ENCODE results near the gene CFAP68. TPM values are rescaled to one million over a fixed set of nuclear protein-coding genes. Genes with fewer than 3 reads are reported as not detected.

CFAP68 gene
- total RNA-seq, 4 donors from 2014 or later: 25.3 to 29.3 (median 28.1) TPM

DNA sequence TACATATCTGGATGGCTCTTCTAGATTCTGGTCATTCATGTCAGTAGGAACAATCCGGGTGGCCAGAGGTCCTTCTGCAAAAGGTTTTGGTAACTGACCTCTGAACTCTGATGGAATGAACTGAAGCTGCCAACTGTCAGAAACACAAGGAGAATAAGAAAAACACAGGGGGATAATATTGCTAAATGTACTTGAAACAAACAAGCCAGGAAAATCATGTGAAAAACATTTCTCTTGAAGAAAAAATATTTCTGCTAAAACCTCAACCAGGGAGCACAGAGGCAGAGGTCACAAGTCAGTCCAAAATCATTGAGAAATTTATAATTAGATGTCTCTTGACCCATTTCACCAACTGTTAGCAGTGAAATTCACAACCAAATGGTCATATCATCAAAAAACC is 43.2 kb upstream of the CFAP68 start:
- peak overlapping the region in 2 of 4 donors; percentile 65 for H3K27ac ChIP-seq
- TF ChIP-seq POLR2A (IDR thresholded peaks at IDR 0.05) (no peak), EP300 (IDR thresholded peaks at IDR 0.05) (peak; percentile 27 to 75)
- H3K36me3 ChIP-seq: peaks cover 0 to 44% (median 0%) of the 10 kb centered on the region in 3 donors
- no peak overlapping the region for H3K4me3 ChIP-seq
- WGBS, 2 donors: 52 to 65% methylated on average over 1 of the region's 1 CpG
- H3K27me3 ChIP-seq: no peaks in the 10 kb centered on the region
- peak in 1 of 2 donors; percentile 31 for DNase-seq (ENCODE audit: low spot score in 2 of 2)
- H3K4me1 ChIP-seq: peaks cover 0 to 20% (median 0%) of the 10 kb centered on the region in 4 donors
- H3K9me3 ChIP-seq: no peaks in the 10 kb centered on the region

DNA sequence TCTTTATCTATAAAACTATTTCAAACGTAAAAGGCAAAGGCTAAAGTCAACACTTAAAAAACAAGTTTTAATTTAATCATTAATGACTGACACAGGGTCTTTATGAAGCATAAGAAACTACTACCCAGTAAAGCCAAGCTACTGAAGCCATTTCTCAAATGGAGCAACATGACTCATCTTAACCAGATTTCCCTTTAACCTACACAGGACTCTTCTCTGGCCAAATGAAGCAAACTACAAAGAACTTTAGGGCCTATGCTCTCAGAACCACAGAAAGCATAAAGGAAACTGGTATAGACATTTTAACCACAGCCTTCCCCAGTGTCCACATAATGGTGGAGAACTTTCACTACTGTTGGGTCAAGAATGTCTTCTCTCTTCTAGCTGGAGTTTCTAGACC is 42.6 kb upstream of the CFAP68 start:
- 57 to 64% methylated on average over 1 of the region's 1 CpG for WGBS, 2 donors
- no peak overlapping the region for H3K4me3 ChIP-seq
- H3K36me3 ChIP-seq: peaks cover 0 to 38% (median 0%) of the 10 kb centered on the region in 3 donors
- H3K4me1 ChIP-seq: peaks cover 0 to 20% (median 0%) of the 10 kb centered on the region in 4 donors
- H3K27ac ChIP-seq: peak overlapping the region in 2 of 4 donors; percentile 65
- DNase-seq (ENCODE audit: low spot score in 2 of 2): no peak
- TF ChIP-seq POLR2A (IDR thresholded peaks at IDR 0.05) (no peak), EP300 (IDR thresholded peaks at IDR 0.05) (no peak)
- TF ChIP-seq, protein P1, sequence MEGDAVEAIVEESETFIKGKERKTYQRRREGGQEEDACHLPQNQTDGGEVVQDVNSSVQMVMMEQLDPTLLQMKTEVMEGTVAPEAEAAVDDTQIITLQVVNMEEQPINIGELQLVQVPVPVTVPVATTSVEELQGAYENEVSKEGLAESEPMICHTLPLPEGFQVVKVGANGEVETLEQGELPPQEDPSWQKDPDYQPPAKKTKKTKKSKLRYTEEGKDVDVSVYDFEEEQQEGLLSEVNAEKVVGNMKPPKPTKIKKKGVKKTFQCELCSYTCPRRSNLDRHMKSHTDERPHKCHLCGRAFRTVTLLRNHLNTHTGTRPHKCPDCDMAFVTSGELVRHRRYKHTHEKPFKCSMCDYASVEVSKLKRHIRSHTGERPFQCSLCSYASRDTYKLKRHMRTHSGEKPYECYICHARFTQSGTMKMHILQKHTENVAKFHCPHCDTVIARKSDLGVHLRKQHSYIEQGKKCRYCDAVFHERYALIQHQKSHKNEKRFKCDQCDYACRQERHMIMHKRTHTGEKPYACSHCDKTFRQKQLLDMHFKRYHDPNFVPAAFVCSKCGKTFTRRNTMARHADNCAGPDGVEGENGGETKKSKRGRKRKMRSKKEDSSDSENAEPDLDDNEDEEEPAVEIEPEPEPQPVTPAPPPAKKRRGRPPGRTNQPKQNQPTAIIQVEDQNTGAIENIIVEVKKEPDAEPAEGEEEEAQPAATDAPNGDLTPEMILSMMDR (IDR thresholded peaks at IDR 0.05): no peak
- no peaks in the 10 kb centered on the region for H3K9me3 ChIP-seq
- no peaks in the 10 kb centered on the region for H3K27me3 ChIP-seq

DNA sequence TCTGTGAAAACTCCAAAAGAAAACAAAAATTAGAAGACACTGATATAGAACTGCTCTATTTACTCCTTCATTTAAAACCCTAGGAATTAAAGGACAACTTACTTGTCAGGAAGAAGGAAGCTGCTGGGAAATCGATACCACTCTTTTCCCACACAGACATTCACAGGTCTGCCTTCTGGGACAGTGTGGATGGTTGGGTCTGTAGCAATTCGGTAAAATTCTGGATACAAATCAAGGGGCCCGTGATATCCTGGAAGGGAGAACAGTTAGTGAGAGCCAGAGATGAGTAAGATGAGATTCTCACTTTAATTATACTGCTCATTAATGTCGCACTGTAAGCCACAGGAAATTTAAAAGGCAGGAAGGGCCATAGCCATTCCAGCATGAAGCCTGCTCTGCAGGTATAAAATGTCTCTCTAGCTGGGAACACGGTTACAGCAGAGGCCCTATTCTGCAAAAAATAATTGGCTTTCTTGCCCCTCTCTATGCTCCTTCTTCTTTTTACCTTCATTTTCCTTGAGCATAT is 41.9 kb upstream of the CFAP68 start:
- H3K36me3 ChIP-seq: peaks cover 0 to 32% (median 0%) of the 10 kb centered on the region in 3 donors
- peaks cover 0 to 20% (median 0%) of the 10 kb centered on the region in 4 donors for H3K4me1 ChIP-seq
- 74 to 84% methylated on average over 5 of the region's 5 CpGs for WGBS, 2 donors
- H3K4me3 ChIP-seq: no peak overlapping the region
- peak overlapping the region in 1 of 4 donors; percentile 65 for H3K27ac ChIP-seq
- TF ChIP-seq EP300 (IDR thresholded peaks at IDR 0.05) (no peak), POLR2A (IDR thresholded peaks at IDR 0.05) (no peak)
- TF ChIP-seq, protein P1 (IDR thresholded peaks at IDR 0.05): no peak
- no peaks in the 10 kb centered on the region for H3K27me3 ChIP-seq
- no peak for DNase-seq (ENCODE audit: low spot score in 2 of 2)
- no peaks in the 10 kb centered on the region for H3K9me3 ChIP-seq

DNA sequence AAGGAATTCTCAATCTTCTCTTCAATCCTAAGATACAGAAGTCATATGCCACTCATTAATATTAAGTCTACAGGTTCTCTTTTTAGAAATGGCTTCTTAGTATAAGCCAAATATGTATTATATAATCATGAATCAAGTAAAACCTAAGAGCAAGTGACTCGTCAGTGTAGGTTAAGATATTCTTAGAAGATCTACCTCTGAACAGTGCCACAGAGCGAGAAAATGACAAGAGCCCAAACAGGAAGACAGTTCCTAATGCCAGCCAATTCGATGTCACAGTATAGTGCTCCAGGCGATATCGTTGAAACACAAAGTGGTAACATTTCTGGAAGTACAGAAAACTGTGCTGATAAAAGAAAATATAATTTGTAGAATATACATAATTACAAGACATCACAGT is 41.3 kb upstream of the CFAP68 start:
- WGBS, 2 donors: 89 to 93% methylated on average over 5 of the region's 5 CpGs
- no peak for DNase-seq (ENCODE audit: low spot score in 2 of 2)
- Histone ChIP-seq H3K36me3 (peaks cover 0 to 31% (median 0%) of the 10 kb centered on the region in 3 donors), H3K27ac (no peak overlapping the region), H3K9me3 (no peaks in the 10 kb centered on the region), H3K27me3 (no peaks in the 10 kb centered on the region), H3K4me1 (peaks cover 0 to 20% (median 0%) of the 10 kb centered on the region in 4 donors), H3K4me3 (no peak overlapping the region)
- TF ChIP-seq POLR2A (IDR thresholded peaks at IDR 0.05) (no peak), EP300 (IDR thresholded peaks at IDR 0.05) (no peak)
- TF ChIP-seq, protein P1 (IDR thresholded peaks at IDR 0.05): no peak

DNA sequence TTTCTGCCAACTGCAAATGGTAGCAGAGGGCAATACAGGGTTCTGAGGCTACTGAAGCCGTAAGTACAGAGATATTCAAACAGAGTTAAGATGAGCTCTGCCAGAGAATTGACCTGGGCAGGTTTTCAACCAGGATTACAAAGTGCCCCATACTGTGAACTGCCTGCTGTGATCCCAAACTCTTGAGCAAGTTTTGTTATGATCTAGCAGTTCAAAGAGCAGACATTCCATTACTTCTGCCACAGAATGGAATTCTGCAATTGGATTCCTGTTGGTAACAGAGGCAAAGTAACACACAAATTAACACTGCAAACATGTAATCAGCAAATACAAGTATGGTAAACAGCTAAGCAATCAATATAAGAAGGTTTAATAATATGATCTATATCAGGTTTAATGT is 39.2 kb upstream of the CFAP68 start:
- H3K9me3 ChIP-seq: no peaks in the 10 kb centered on the region
- TF ChIP-seq, protein P1 (IDR thresholded peaks at IDR 0.05): no peak
- TF ChIP-seq EP300 (IDR thresholded peaks at IDR 0.05) (peak in 1 of 2 donors; percentile 19), POLR2A (IDR thresholded peaks at IDR 0.05) (no peak)
- DNase-seq (ENCODE audit: low spot score in 2 of 2): no peak
- H3K4me1 ChIP-seq: peaks cover 0 to 20% (median 0%) of the 10 kb centered on the region in 4 donors
- WGBS, 2 donors: 87% methylated on average over 1 of the region's 1 CpG
- peak overlapping the region in 1 of 4 donors; percentile 19 for H3K27ac ChIP-seq
- peaks cover 0 to 44% (median 0%) of the 10 kb centered on the region in 3 donors for H3K36me3 ChIP-seq
- H3K27me3 ChIP-seq: no peaks in the 10 kb centered on the region
- H3K4me3 ChIP-seq: no peak overlapping the region

All from tibial nerve (tissue), 4 donors.